GM20000 (cell line): ENCODE results near the gene DUS1L.

Experiments
- DNase-seq: peaks from one replicate; pipeline ENCODE4 v3.0.0; 2012; ENCODE audit warnings: low spot score
- CTCF ChIP-seq: IDR thresholded peaks from 2 replicates; pipeline ENCODE4 v1.5.1; 2012; ENCODE audit warnings: mild to moderate bottlenecking, control low read depth; ENCODE audit errors: extremely low read depth, missing control alignments

DUS1L gene

GRCh38 chr17:82081546-82081945, 15.9 kb upstream of the DUS1L start:
- no peak for DNase-seq
- TF ChIP-seq CTCF, result no peak

GRCh38 chr17:82080789-82081464, 15.3 kb upstream of the DUS1L start:
- no peak for TF ChIP-seq CTCF
- DNase-seq, result no peak

- TF ChIP-seq CTCF, result no peak
- DNase-seq, result no peak
Measured at GRCh38 chr17:82080048-82080788, 14.6 kb upstream of the DUS1L start.

- TF ChIP-seq CTCF, result no peak
- DNase-seq, result no peak
Measured at GRCh38 chr17:82079001-82079677, 13.5 kb upstream of the DUS1L start.

- TF ChIP-seq CTCF, result no peak
- DNase-seq, result no peak
Measured at GRCh38 chr17:82078433-82078832, 12.8 kb upstream of the DUS1L start.

- DNase-seq, result no peak
- no peak for TF ChIP-seq CTCF
Measured at GRCh38 chr17:82077617-82078358, 12.2 kb upstream of the DUS1L start.
